GM23338 (cell line): Measurements from ENCODE around the gene CD72. TPM values are rescaled to one million over a fixed set of nuclear protein-coding genes. Genes with fewer than 3 reads are reported as not detected.

Source experiments
- ATAC-seq: fragments of 200-7000 bp; cut with Tn5 transposase; 3 replicates; pipeline ENCODE4 v1.9.1; 2020
- DNase-seq: peaks from one replicate; pipeline ENCODE4 v3.0.0-alpha.2; 2015; ENCODE audit warnings: low spot score
- H2AFZ ChIP-seq: fragments of 200-600 bp; sonication (generic); 2 replicates; pipeline ENCODE4 v1.8.0; 2016; ENCODE audit warnings: antibody characterized with exemption, mild to moderate bottlenecking, moderate library complexity
- H3F3A ChIP-seq: fragments of 200-600 bp; sonication (generic); replicated peaks from 2 replicates; pipeline ENCODE4 v1.8.0; 2017; ENCODE audit warnings: antibody characterized with exemption, mixed run types, low read depth
- H3K27ac ChIP-seq: fragments of 200-600 bp; sonication (generic); 2 replicates; pipeline ENCODE4 v1.6.1; 2016; ENCODE audit warnings: low read depth
- H3K27me3 ChIP-seq: fragments of 200-600 bp; sonication (generic); 2 replicates; pipeline ENCODE4 v1.8.0; 2016; ENCODE audit warnings: mild to moderate bottlenecking, mixed run types, moderate library complexity; ENCODE audit not compliant: insufficient read depth
- H3K36me3 ChIP-seq: fragments of 200-600 bp; sonication (generic); 2 replicates; pipeline ENCODE4 v1.8.0; 2016; ENCODE audit warnings: mild to moderate bottlenecking; ENCODE audit not compliant: insufficient read depth
- H3K4me1 ChIP-seq: fragments of 200-600 bp; sonication (generic); 2 replicates; pipeline ENCODE4 v1.8.0; 2016; ENCODE audit warnings: mild to moderate bottlenecking, moderate library complexity; ENCODE audit not compliant: insufficient read depth
- H3K4me2 ChIP-seq: fragments of 200-600 bp; sonication (generic); 2 replicates; pipeline ENCODE4 v1.7.1; 2017; ENCODE audit warnings: mixed run types
- H3K4me3 ChIP-seq: fragments of 200-600 bp; sonication (generic); 2 replicates; pipeline ENCODE4 v1.6.1; 2016; ENCODE audit warnings: mixed run types
- H3K79me2 ChIP-seq: fragments of 200-600 bp; sonication (generic); replicated peaks from 2 replicates; pipeline ENCODE4 v1.8.0; 2017; ENCODE audit warnings: mild to moderate bottlenecking; ENCODE audit not compliant: insufficient read depth
- H3K9me2 ChIP-seq: fragments of 200-600 bp; sonication (generic); 2 replicates; pipeline ENCODE4 v1.8.0; 2017; ENCODE audit not compliant: insufficient read depth
- H4K20me1 ChIP-seq: fragments of 200-600 bp; sonication (generic); replicated peaks from 2 replicates; pipeline ENCODE4 v1.8.0; 2017; ENCODE audit warnings: mild to moderate bottlenecking; ENCODE audit not compliant: insufficient read depth
- H3K27ac Mint-ChIP-seq: 2 replicates; pipeline ENCODE4 v1.8.0; 2020; ENCODE audit warnings: inconsistent platforms, mild to moderate bottlenecking, moderate library complexity, mixed read lengths
- H3K27me3 Mint-ChIP-seq: 3 replicates; pipeline ENCODE4 v1.8.0; 2022; ENCODE audit warnings: low read depth, mild to moderate bottlenecking, moderate library complexity, mixed read lengths, inconsistent platforms; ENCODE audit not compliant: insufficient read depth, poor library complexity
- H3K36me3 Mint-ChIP-seq: 3 replicates; pipeline ENCODE4 v1.8.0; 2021; ENCODE audit warnings: low read depth, mild to moderate bottlenecking, inconsistent platforms, moderate library complexity, mixed read lengths
- H3K4me1 Mint-ChIP-seq: 3 replicates; pipeline ENCODE4 v1.8.0; 2020; ENCODE audit warnings: mild to moderate bottlenecking, inconsistent platforms, mixed read lengths
- H3K4me3 Mint-ChIP-seq: 3 replicates; pipeline ENCODE4 v1.8.0; 2021; ENCODE audit warnings: moderate library complexity, mild to moderate bottlenecking, inconsistent platforms, mixed read lengths
- H3K9me3 Mint-ChIP-seq: 3 replicates; pipeline ENCODE4 v1.8.0; 2020; ENCODE audit warnings: moderate library complexity, mild to moderate bottlenecking, inconsistent platforms, mixed read lengths
- EZH2 ChIP-seq: fragments of 200-600 bp; sonication (generic); IDR thresholded peaks from one replicate; pipeline ENCODE4 v1.8.0; 2017; ENCODE audit warnings: antibody characterized with exemption, mild to moderate bottlenecking, low read depth; ENCODE audit not compliant: unreplicated experiment
- EZH2phosphoT487 ChIP-seq: fragments of 200-600 bp; sonication (generic); IDR thresholded peaks from one replicate; pipeline ENCODE4 v1.8.1; 2018; ENCODE audit warnings: antibody characterized with exemption; ENCODE audit not compliant: unreplicated experiment
- JUNB ChIP-seq: IDR thresholded peaks from one replicate; pipeline ENCODE4 v1.6.1; 2016; ENCODE audit warnings: antibody characterized with exemption; ENCODE audit not compliant: unreplicated experiment
- NANOG ChIP-seq: IDR thresholded peaks from 2 replicates; pipeline ENCODE4 v1.6.1; 2016; ENCODE audit warnings: antibody characterized with exemption, borderline replicate concordance
- POLR2AphosphoS5 ChIP-seq: IDR thresholded peaks from 2 replicates; pipeline ENCODE4 v1.6.1; 2016; ENCODE audit warnings: antibody characterized with exemption, low read depth
- STAT1 ChIP-seq: IDR thresholded peaks from one replicate; pipeline ENCODE4 v1.6.1; 2016; ENCODE audit warnings: antibody characterized with exemption; ENCODE audit not compliant: unreplicated experiment
- ZNF114 ChIP-seq: fragments of 250-450 bp; sonication (Bioruptor Pico); IDR thresholded peaks from 2 replicates; pipeline ENCODE4 v1.5.0; 2020; ENCODE audit warnings: mild to moderate bottlenecking, moderate library complexity
- ZNF331 ChIP-seq: fragments of 250-450 bp; sonication (Bioruptor Pico); IDR thresholded peaks from 2 replicates; pipeline ENCODE4 v1.5.0; 2020; ENCODE audit warnings: low read depth, mild to moderate bottlenecking, moderate library complexity
- polyA plus RNA-seq: library from polyadenylated mRNA; unstranded; fragments of >200 nt; fragmentation: Nextera tagmentation; extraction: Ambion mirVana; gene quantifications from 2 replicates; pipeline ENCODE4 v1.2.1, GENCODE V29; 2016
- total RNA-seq: library from RNA; depleted of rRNA; stranded (reverse); fragments of >200 nt; shearing (Covaris generic); gene quantifications from 2 replicates; pipeline ENCODE4 v1.2.3, GENCODE V29; 2014
- TF ChIP-seq, protein P1 (sequence below): fragments of 250-450 bp; sonication (Bioruptor Pico); IDR thresholded peaks from 2 replicates; pipeline ENCODE4 v1.5.0; 2020; ENCODE audit warnings: mild to moderate bottlenecking, moderate library complexity
- TF ChIP-seq, protein P2 (sequence below), 2 experiments: fragments of 200-600 bp in 1 of 2; sonication (generic) in 1 of 2; conservative IDR thresholded peaks; 2 replicates each; pipeline versions ENCODE4 v1.5.1 to v1.6.1; 2016 to 2017; ENCODE audit warnings: antibody characterized with exemption in 2 of 2, low read depth in 2 of 2, mild to moderate bottlenecking in 2 of 2, moderate library complexity in 1 of 2

The CD72 gene
- total and polyA plus RNA-seq, 2 experiments from 2014 or later, result 4.7 to 4.8 TPM

DNA sequence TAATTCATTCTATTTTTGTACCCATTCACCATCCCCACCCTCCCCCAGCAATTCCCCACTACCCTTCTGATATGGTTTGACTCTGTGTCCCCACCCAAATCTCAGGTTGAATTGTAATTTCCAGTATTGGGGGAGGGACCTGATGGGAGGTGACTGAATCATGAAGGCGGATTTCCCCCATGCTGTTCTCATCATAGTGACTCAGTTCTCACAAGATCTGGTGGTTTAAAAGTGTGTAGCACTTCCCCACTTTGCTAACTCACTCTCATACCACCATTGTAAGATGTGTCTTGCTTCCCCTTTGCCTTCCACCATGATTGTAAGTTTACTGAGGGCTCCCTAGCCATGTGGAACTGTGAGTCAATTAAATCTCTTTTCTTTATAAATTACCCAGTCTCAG, 39.1 kb downstream of the CD72 start (continued):
- TF ChIP-seq, protein P1, sequence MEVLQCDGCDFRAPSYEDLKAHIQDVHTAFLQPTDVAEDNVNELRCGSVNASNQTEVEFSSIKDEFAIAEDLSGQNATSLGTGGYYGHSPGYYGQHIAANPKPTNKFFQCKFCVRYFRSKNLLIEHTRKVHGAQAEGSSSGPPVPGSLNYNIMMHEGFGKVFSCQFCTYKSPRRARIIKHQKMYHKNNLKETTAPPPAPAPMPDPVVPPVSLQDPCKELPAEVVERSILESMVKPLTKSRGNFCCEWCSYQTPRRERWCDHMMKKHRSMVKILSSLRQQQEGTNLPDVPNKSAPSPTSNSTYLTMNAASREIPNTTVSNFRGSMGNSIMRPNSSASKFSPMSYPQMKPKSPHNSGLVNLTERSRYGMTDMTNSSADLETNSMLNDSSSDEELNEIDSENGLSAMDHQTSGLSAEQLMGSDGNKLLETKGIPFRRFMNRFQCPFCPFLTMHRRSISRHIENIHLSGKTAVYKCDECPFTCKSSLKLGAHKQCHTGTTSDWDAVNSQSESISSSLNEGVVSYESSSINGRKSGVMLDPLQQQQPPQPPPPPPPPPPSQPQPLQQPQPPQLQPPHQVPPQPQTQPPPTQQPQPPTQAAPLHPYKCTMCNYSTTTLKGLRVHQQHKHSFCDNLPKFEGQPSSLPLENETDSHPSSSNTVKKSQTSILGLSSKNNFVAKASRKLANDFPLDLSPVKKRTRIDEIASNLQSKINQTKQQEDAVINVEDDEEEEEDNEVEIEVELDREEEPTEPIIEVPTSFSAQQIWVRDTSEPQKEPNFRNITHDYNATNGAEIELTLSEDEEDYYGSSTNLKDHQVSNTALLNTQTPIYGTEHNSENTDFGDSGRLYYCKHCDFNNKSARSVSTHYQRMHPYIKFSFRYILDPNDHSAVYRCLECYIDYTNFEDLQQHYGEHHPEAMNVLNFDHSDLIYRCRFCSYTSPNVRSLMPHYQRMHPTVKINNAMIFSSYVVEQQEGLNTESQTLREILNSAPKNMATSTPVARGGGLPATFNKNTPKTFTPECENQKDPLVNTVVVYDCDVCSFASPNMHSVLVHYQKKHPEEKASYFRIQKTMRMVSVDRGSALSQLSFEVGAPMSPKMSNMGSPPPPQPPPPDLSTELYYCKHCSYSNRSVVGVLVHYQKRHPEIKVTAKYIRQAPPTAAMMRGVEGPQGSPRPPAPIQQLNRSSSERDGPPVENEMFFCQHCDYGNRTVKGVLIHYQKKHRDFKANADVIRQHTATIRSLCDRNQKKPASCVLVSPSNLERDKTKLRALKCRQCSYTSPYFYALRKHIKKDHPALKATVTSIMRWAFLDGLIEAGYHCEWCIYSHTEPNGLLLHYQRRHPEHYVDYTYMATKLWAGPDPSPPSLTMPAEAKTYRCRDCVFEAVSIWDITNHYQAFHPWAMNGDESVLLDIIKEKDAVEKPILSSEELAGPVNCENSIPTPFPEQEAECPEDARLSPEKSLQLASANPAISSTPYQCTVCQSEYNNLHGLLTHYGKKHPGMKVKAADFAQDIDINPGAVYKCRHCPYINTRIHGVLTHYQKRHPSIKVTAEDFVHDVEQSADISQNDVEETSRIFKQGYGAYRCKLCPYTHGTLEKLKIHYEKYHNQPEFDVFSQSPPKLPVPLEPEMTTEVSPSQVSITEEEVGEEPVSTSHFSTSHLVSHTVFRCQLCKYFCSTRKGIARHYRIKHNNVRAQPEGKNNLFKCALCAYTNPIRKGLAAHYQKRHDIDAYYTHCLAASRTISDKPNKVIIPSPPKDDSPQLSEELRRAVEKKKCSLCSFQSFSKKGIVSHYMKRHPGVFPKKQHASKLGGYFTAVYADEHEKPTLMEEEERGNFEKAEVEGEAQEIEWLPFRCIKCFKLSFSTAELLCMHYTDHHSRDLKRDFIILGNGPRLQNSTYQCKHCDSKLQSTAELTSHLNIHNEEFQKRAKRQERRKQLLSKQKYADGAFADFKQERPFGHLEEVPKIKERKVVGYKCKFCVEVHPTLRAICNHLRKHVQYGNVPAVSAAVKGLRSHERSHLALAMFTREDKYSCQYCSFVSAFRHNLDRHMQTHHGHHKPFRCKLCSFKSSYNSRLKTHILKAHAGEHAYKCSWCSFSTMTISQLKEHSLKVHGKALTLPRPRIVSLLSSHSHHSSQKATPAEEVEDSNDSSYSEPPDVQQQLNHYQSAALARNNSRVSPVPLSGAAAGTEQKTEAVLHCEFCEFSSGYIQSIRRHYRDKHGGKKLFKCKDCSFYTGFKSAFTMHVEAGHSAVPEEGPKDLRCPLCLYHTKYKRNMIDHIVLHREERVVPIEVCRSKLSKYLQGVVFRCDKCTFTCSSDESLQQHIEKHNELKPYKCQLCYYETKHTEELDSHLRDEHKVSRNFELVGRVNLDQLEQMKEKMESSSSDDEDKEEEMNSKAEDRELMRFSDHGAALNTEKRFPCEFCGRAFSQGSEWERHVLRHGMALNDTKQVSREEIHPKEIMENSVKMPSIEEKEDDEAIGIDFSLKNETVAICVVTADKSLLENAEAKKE (CRISPR knock-in tag), result no peak
- TF ChIP-seq JUNB (no peak), POLR2AphosphoS5 (no peak)

DNA sequence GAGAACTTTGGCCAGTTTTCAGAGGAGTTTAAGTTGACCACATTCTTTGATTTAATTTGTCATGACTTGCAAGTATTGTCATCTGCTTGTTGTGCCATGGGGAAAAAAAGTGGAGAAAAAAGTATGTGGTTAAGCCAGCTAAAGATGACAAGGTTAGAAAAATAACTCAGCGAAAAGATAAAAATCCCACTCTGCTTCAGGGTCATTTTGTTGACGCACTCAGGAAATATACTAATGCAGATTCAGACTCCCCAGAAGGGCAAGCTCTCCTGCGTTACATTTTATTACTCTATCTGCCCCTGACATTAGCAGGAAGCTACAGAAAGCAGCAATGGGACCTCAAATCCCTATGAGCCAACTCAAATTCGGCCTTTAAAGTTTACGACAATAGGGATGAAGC, 40.7 kb downstream of the CD72 start:
- Histone ChIP-seq H3K27ac (no peak overlapping the region), H2AFZ (no peak overlapping the region), H3F3A (no peaks in the 10 kb centered on the region), H3K4me2 (no peak overlapping the region), H3K27me3 (no peaks in the 10 kb centered on the region), H3K4me3 (no peak overlapping the region), H3K4me1 (no peaks in the 10 kb centered on the region), H3K36me3 (no peaks in the 10 kb centered on the region), H3K9me2 (no peaks in the 10 kb centered on the region; the same call in 1 of the 2 replicates), H3K79me2 (no peaks in the 10 kb centered on the region), H4K20me1 (no peaks in the 10 kb centered on the region)
- H3K27me3 Mint-ChIP-seq, result no peaks in the 10 kb centered on the region
- H3K4me1 Mint-ChIP-seq, result peaks cover 5% of the 10 kb centered on the region
- H3K27ac Mint-ChIP-seq, result no peak overlapping the region
- H3K4me3 Mint-ChIP-seq, result no peak overlapping the region
- DNase-seq (no peak), ATAC-seq (no peak)
- peaks cover 31% of the 10 kb centered on the region for H3K36me3 Mint-ChIP-seq
- H3K9me3 Mint-ChIP-seq, result peaks cover 30% of the 10 kb centered on the region
- TF ChIP-seq, protein P2, sequence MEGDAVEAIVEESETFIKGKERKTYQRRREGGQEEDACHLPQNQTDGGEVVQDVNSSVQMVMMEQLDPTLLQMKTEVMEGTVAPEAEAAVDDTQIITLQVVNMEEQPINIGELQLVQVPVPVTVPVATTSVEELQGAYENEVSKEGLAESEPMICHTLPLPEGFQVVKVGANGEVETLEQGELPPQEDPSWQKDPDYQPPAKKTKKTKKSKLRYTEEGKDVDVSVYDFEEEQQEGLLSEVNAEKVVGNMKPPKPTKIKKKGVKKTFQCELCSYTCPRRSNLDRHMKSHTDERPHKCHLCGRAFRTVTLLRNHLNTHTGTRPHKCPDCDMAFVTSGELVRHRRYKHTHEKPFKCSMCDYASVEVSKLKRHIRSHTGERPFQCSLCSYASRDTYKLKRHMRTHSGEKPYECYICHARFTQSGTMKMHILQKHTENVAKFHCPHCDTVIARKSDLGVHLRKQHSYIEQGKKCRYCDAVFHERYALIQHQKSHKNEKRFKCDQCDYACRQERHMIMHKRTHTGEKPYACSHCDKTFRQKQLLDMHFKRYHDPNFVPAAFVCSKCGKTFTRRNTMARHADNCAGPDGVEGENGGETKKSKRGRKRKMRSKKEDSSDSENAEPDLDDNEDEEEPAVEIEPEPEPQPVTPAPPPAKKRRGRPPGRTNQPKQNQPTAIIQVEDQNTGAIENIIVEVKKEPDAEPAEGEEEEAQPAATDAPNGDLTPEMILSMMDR (conservative IDR thresholded peaks at IDR 0.05; ENCODE audit: low read depth in 2 of 2), result no peak
- no peak for TF ChIP-seq EZH2
- TF ChIP-seq ZNF331, result no peak
- no peak for TF ChIP-seq ZNF114 (CRISPR knock-in tag)
- no peak for TF ChIP-seq JUNB
- TF ChIP-seq STAT1, result no peak
- TF ChIP-seq NANOG, result no peak
- TF ChIP-seq EZH2phosphoT487, result no peak
